Measurements from ENCODE around the gene GCNT3.

GCNT3 gene

DNA sequence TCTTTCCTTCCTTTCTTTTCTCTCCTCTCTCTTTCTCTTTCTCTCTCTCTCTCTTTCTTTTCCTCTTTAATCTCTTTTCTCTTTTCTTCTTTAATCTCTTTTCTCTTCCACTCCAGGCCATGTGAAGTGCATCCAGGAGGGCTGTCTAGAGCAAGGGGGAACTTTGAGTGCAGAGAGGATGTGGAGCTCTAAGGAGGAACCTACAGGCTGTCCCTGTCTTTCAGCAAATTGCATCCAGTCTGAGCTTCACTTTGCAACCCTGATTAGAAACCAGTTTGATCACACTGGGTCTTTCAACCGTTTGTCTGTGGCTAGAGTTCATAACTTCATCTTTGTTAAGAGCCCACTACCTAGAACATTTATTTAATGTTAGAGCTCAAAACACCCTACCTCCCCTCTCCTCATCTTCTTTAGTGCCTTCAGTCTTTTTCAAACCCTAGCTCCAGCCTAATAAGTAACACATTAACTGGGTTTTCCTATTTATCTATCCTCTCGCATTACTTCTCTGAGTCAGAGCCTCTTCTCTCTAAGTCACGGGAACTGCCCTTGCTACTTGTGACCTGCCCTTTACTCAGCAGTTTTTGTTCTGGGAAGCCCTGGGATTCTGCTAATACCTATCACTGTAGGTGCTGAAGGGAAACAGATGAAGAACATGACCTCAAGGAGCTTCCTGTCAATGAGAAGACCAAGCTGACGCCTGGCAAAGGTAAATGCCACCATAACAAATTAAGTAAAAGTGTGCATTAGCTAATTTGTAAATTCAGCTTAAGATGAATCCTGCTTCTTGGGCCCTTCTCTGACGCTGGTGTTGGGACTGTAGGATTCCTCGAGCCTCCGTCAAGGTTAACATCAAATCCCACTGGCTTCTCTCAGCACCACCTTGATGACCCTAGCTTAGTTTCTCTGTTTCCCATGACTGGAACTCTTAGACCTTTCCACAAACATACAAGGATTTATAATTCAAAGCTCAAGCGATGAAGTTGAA lies at the start of gene GCNT3:
Gene GCNT3 (plus strand): TSS at position 508 of the 985 bp plus-strand sequence. CDS start 6,456 bp downstream, outside the sequence.
- DNase-seq, result no peak
- TF ChIP-seq POLR2A (IDR thresholded peaks at IDR 0.05; ENCODE audit: low read length) (no peak), GATA1 (IDR thresholded peaks at IDR 0.05; ENCODE audit: low read depth, low read length) (no peak)

GRCh38 chr15:59562448-59563186 lies 49.0 kb upstream of the GCNT3 start:
- no peak for DNase-seq
- TF ChIP-seq GATA1 (IDR thresholded peaks at IDR 0.05; ENCODE audit: low read depth, low read length), result no peak

GRCh38 chr15:59565299-59565698 lies 46.3 kb upstream of the GCNT3 start:
- no peak for DNase-seq
- TF ChIP-seq GATA1 (IDR thresholded peaks at IDR 0.05; ENCODE audit: low read depth, low read length) (no peak), POLR2A (IDR thresholded peaks at IDR 0.05; ENCODE audit: low read length) (no peak)

- no peak for TF ChIP-seq GATA1 (IDR thresholded peaks at IDR 0.05; ENCODE audit: low read depth, low read length)
- no peak for TF ChIP-seq POLR2A (IDR thresholded peaks at IDR 0.05; ENCODE audit: low read length)
- no peak for DNase-seq
These were observed 44.3 kb upstream of the GCNT3 start for GRCh38 chr15:59567324-59567723.

- no peak for TF ChIP-seq GATA1 (IDR thresholded peaks at IDR 0.05; ENCODE audit: low read depth, low read length)
- no peak for TF ChIP-seq POLR2A (IDR thresholded peaks at IDR 0.05; ENCODE audit: low read length)
- DNase-seq, result no peak
These were observed 42.1 kb upstream of the GCNT3 start for GRCh38 chr15:59569477-59569876.

DNA sequence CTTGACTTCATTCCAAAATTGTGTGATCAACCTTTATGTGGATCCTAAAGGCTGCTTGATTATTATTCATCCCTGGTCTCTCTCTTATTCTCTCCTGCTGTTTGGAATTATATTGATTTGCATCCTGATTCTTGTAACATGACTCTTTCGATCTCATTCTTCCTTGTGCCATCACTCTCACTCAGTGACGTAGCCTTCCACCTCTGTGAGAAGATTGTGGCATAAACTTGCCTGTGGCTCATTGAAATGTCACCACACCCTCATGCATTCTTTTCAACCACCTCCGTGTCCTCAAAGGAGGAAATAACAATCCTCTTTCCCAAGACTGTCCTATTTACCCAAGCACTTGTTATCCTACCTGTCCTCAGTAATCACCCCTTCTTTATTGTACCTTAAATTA lies 41.3 kb upstream of the GCNT3 start:
- DNase-seq, result no peak
- no peak for TF ChIP-seq GATA1 (IDR thresholded peaks at IDR 0.05; ENCODE audit: low read depth, low read length)
- no peak for TF ChIP-seq POLR2A (IDR thresholded peaks at IDR 0.05; ENCODE audit: low read length)

DNA sequence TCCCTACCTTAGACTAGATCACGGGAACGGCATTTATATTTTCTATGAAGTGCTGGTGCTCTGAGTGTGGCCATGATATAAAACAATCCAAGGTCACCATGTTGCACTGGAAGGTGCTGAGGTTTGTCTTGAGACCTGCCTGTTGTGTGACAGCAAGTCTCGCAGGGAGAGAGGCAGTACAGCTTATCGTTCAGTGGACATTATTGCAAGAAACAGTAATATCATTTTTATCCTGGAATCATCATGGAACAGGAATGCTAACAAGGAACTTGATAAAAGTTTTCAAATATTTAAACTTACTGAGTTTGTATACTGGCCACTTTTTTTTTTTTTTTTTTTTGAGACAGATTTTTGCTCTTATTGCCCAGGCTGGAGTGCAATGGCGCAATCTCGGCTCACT lies 40.0 kb upstream of the GCNT3 start:
- DNase-seq, result no peak
- TF ChIP-seq GATA1 (IDR thresholded peaks at IDR 0.05; ENCODE audit: low read depth, low read length), result no peak
- no peak for TF ChIP-seq POLR2A (IDR thresholded peaks at IDR 0.05; ENCODE audit: low read length)

DNA sequence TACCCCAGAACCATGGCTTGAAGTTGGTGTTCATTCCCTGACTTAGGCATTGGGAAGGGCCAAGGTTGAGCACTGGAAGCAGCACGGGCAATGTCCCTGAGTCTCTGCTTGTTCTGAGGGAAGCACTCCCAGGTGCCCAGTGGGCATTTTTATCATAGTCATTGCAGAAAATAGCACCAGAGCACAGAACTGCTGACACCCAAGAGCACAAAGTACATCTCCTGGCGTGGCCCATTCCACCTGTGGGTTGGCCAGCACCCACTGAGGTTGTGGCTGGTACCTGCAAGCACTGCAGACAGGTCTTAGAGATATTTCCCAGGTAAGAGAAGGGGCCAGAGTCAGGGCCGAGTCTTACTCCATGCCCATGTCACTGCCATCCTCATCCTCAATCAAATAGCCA lies 28.5 kb upstream of the GCNT3 start:
- no peak for TF ChIP-seq GATA1 (IDR thresholded peaks at IDR 0.05; ENCODE audit: low read depth, low read length)
- TF ChIP-seq POLR2A (IDR thresholded peaks at IDR 0.05; ENCODE audit: low read length), result no peak
- no peak for DNase-seq

DNA sequence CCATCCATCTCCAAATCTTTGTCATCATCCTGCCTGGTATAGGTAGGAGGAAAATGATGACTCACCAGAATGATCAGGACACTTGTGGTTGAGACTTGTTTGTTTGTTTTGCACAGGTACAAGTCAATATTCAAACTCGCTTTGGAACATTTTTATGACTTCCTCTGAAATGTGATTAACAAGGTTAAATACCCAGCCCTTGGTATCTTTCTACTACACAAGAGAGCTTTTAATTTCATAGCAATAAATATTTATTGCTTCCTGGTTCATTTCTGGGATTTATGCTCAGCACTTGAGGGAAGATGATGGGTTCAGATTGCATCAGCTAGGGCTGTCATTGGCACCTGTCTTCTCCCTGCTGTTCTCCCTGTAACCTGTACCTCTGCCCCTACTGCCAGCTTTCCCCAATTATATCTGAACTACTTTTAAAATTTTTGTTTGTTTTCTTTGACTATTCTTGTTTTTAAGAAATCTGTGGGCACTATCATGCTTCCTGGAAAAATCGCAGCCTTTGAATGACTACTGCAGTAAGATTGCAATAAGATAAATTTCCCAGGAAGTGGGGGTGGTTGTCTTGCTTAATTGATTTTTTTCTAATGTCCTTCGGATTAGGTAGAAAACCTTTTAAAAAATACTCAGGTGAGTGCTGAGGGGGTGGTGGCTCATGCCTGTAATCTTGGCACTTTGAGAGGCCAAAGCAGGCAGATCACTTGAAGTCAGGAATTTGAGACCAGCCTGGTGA lies 24.3 kb upstream of the GCNT3 start:
- TF ChIP-seq POLR2A (IDR thresholded peaks at IDR 0.05; ENCODE audit: low read length) (no peak), GATA1 (IDR thresholded peaks at IDR 0.05; ENCODE audit: low read depth, low read length) (no peak)
- no peak for DNase-seq

DNA sequence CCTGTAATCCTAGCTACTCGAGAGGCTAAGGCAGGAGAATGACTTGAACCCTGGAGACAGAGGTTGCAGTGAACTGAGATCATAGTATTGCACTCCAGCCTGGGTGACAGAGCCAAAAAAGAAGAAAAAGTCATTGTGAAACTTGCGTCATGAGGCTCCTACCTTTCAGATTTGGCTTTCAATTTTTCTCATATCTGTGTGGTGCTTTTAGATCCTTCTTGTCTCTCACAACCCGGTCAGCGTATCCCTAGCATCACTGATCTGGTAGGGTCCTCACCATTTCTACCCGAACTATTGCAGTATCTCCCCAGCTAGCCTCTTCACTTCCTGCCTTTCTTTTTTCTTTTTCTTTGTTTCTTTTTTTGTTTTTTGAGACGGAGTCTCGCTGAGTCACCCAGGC lies 21.6 kb upstream of the GCNT3 start:
- TF ChIP-seq POLR2A (IDR thresholded peaks at IDR 0.05; ENCODE audit: low read length), result no peak
- TF ChIP-seq GATA1 (IDR thresholded peaks at IDR 0.05; ENCODE audit: low read depth, low read length), result no peak
- DNase-seq, result no peak

- TF ChIP-seq POLR2A (IDR thresholded peaks at IDR 0.05; ENCODE audit: low read length) (no peak), GATA1 (IDR thresholded peaks at IDR 0.05; ENCODE audit: low read depth, low read length) (no peak)
- no peak for DNase-seq
These were observed 20.2 kb upstream of the GCNT3 start for GRCh38 chr15:59591356-59591755.

GRCh38 chr15:59594493-59594942 lies 17.1 kb upstream of the GCNT3 start:
- TF ChIP-seq POLR2A (IDR thresholded peaks at IDR 0.05; ENCODE audit: low read length) (no peak), GATA1 (IDR thresholded peaks at IDR 0.05; ENCODE audit: low read depth, low read length) (no peak)
- DNase-seq, result no peak

- no peak for DNase-seq
- TF ChIP-seq POLR2A (IDR thresholded peaks at IDR 0.05; ENCODE audit: low read length) (no peak), GATA1 (IDR thresholded peaks at IDR 0.05; ENCODE audit: low read depth, low read length) (no peak)
These were observed 16.6 kb upstream of the GCNT3 start for GRCh38 chr15:59594991-59595390.

- no peak for DNase-seq
- TF ChIP-seq POLR2A (IDR thresholded peaks at IDR 0.05; ENCODE audit: low read length) (no peak), GATA1 (IDR thresholded peaks at IDR 0.05; ENCODE audit: low read depth, low read length) (no peak)
These were observed 16.1 kb upstream of the GCNT3 start for GRCh38 chr15:59595434-59595915.
